Measurements from ENCODE around the gene TSPAN18.

DNA sequence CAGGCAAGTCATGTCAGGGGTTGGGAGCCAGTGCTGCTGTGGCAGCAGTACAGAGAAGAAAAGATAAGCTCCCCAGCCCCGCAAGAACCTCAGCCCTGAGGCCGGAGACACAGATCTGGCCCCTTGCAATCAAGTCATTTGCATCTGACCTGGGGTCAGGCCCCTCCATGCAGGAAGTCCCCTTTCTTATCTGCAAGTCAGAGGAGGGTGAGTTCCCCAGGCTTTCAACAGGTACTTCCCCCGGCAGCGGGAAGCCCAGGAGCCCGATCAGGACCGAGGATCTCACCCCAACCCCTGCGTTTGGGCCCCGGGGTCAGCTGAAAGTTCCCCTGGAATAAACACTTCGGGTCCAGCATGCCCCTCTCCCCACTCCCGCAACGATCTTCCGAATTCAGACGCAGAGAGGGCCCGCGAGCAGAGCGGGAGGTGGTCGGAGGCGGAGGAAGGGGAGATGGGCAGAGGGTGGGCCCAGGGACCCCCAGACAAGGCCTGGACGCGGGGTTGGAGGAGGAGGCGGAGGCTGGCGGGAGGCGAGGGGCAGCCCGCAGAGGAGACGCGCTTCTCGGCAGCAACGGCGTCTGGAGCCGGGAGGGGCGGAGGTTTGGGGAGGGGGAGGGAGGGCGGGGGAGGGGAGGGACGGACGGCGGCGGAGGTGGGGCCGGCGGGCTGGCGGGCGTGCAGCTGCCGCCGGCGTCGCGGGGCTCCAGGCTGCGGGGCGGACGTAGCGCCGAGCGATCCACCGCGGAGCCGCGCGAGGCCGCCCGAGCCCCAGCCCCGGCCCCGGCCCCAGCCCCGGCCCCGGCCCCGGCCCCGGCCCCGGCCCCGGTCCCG, at the start of gene TSPAN18:
- TF ChIP-seq, protein P1, sequence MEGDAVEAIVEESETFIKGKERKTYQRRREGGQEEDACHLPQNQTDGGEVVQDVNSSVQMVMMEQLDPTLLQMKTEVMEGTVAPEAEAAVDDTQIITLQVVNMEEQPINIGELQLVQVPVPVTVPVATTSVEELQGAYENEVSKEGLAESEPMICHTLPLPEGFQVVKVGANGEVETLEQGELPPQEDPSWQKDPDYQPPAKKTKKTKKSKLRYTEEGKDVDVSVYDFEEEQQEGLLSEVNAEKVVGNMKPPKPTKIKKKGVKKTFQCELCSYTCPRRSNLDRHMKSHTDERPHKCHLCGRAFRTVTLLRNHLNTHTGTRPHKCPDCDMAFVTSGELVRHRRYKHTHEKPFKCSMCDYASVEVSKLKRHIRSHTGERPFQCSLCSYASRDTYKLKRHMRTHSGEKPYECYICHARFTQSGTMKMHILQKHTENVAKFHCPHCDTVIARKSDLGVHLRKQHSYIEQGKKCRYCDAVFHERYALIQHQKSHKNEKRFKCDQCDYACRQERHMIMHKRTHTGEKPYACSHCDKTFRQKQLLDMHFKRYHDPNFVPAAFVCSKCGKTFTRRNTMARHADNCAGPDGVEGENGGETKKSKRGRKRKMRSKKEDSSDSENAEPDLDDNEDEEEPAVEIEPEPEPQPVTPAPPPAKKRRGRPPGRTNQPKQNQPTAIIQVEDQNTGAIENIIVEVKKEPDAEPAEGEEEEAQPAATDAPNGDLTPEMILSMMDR (IDR thresholded peaks at IDR 0.05) = no peak
- TF ChIP-seq POLR2AphosphoS5 (IDR thresholded peaks at IDR 0.05; ENCODE audit: low read depth, low read length) = no peak

Measured in Panc1 (cell line).